HG03066 (cell line): ENCODE measurements around the gene SLC37A1.

Source experiments
- ATAC-seq: cut with Tn5 transposase; IDR thresholded peaks from one replicate; pipeline ENCODE4 v1.9.1; 2021; ENCODE audit warnings: low read depth; ENCODE audit not compliant: unreplicated experiment

SLC37A1 gene

GRCh38 chr21:42524341-42525028 lies 10.8 kb downstream of the SLC37A1 start:
- peak; percentile 73 for ATAC-seq

- ATAC-seq = no peak
Observed at GRCh38 chr21:42525029-42525581, 11.5 kb downstream of the SLC37A1 start.

GRCh38 chr21:42525676-42526378 lies 12.2 kb downstream of the SLC37A1 start:
- ATAC-seq = no peak

GRCh38 chr21:42526379-42526727 lies 12.7 kb downstream of the SLC37A1 start:
- ATAC-seq = no peak

GRCh38 chr21:42527127-42527488 lies 13.5 kb downstream of the SLC37A1 start:
- ATAC-seq = no peak

- ATAC-seq = no peak
Observed at GRCh38 chr21:42527489-42528158, 14.0 kb downstream of the SLC37A1 start.

- ATAC-seq = no peak
Observed at GRCh38 chr21:42530167-42530518, 16.5 kb downstream of the SLC37A1 start.

- ATAC-seq = no peak
Observed at GRCh38 chr21:42531771-42532170, 18.1 kb downstream of the SLC37A1 start.

- ATAC-seq = no peak
Observed at GRCh38 chr21:42532466-42533181, 19.0 kb downstream of the SLC37A1 start.

- no peak for ATAC-seq
Observed at GRCh38 chr21:42533306-42533962, 19.8 kb downstream of the SLC37A1 start.

GRCh38 chr21:42533963-42534355 lies 20.3 kb downstream of the SLC37A1 start:
- ATAC-seq = no peak

- peak; percentile 55 for ATAC-seq
Observed at GRCh38 chr21:42534421-42535378, 21.0 kb downstream of the SLC37A1 start.

- ATAC-seq = no peak
Observed at GRCh38 chr21:42535602-42536171, 22.0 kb downstream of the SLC37A1 start.

GRCh38 chr21:42536601-42537000 lies 22.9 kb downstream of the SLC37A1 start:
- ATAC-seq = no peak

- no peak for ATAC-seq
Observed at GRCh38 chr21:42537106-42537742, 23.6 kb downstream of the SLC37A1 start.

- no peak for ATAC-seq
Observed at GRCh38 chr21:42538479-42539275, 25.0 kb downstream of the SLC37A1 start.

GRCh38 chr21:42539342-42539741 lies 25.7 kb downstream of the SLC37A1 start:
- no peak for ATAC-seq

- no peak for ATAC-seq
Observed at GRCh38 chr21:42539931-42540343, 26.3 kb downstream of the SLC37A1 start.
